Activated CD8-positive, alpha-beta memory T cell treated with anti-CD3 and anti-CD28 coated beads, Interleukin-2, amount 50 U/mL, for 48 hours (primary cell): ENCODE results near the gene ZKSCAN3.
"Not testable (repeated sequence)": the region's sequence is repeated elsewhere in the genome, so short reads cannot be mapped to it uniquely, and the experiment has no call there.

Experiments
- DNase-seq: peaks from one replicate; pipeline ENCODE4 v3.0.0-alpha.2; 2020

ZKSCAN3 gene

DNA sequence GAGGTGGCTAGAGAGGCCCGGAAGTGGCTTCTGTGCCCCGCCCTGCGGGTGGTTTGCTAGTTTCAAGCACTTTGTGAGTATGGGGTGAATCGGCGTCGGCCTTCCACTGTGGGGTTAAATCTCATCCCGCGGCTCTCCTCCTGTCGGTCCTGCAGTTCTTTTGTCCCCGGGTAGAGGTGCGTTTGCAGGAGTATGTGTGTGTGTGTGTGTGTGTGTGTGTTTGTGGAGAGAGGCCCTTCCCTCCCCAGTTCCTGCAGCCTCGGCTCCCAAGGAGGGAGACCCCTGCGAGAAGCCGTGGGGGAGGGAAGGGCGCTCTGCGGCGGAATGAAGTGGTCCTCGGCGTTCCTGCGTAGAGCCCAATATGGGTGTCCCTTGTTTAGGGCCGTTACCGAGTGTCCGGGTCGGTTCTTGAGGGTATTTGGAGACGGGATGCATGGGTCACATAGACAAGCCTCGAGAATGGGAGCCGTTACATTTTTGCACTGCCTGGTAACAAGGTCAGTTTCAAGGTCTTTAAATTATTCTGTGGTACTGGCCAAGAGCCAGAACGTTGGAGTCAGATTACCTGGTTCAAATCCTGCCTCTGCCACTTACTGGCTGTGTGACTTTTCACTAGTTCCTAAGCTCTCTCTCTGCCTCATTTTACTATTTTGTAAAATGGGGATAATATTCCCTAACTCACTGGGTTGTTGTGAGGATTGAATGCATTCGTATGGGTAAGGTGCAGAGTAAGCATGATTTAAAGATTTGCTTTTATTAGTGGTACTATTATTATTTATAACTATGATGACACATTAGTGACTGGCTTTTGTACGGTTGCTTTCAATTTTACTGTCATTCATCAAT, at the start of gene ZKSCAN3:
ZKSCAN3 (plus strand) TSS at position 56 of the 846 bp plus-strand sequence. CDS start 9,640 bp downstream, outside the sequence.
- peak; percentile 89 for DNase-seq

GRCh38 chr6:28303570-28303969, 46.2 kb upstream of the ZKSCAN3 start:
- DNase-seq = no peak

- DNase-seq = not testable (repeated sequence)
Observed at GRCh38 chr6:28306363-28306762, 43.4 kb upstream of the ZKSCAN3 start.

- DNase-seq = no peak
Observed at GRCh38 chr6:28311139-28311823, 38.5 kb upstream of the ZKSCAN3 start.

GRCh38 chr6:28312939-28313338, 36.8 kb upstream of the ZKSCAN3 start:
- no peak for DNase-seq

- no peak for DNase-seq
Observed at GRCh38 chr6:28315628-28316027, 34.1 kb upstream of the ZKSCAN3 start.

- not testable (repeated sequence) for DNase-seq
Observed at GRCh38 chr6:28317866-28318265, 31.9 kb upstream of the ZKSCAN3 start.

GRCh38 chr6:28322661-28323060, 27.1 kb upstream of the ZKSCAN3 start:
- no peak for DNase-seq

- no peak for DNase-seq
Observed at GRCh38 chr6:28323813-28324424, 25.8 kb upstream of the ZKSCAN3 start.

DNA sequence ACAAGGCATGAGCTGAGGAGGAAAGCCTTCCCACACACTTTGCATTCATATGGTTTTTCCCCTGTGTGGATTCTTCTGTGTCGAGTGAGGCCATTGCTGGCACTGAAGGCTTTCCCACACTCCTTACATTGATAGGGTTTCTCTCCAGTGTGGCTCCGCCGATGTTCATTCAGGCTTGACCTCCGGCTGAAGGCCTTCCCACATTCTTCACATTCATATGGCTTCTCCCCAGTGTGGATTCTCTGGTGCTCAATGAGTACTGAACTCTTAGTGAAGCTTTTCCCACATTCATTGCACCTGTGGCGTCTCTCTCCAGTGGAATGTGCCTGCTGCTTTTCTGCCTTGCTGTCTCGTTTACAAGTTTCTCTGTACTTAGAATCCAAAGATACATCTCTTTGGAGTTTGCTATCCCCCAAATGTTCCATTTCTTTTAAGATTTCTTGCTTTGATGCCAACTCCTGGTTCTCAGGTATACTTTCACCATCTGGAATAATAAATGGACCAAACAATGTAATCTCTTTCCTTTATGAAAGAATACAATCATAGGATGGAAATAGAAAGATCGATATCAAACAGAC, 23.3 kb upstream of the ZKSCAN3 start:
- DNase-seq = no peak

DNA sequence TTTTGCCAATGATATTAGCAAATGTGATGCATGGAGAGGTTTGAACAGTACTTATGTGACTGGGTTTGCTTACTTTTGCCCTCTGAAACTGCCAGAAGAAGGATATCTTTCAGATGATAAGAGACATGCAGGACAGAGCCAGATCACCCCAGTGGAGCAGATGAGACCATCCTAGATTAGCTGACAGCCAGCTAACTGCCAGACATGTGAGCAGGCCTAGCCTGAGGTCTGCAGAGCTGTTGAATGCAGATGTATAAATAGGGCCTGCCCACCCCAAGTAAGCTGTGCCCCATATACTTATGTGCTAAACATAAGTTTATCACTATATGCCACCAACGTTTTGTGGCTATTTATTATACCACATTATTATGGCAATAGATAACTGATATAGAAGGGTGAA, 19.7 kb upstream of the ZKSCAN3 start:
- DNase-seq = no peak

GRCh38 chr6:28333047-28333446, 16.7 kb upstream of the ZKSCAN3 start:
- no peak for DNase-seq

- DNase-seq = no peak
Observed at GRCh38 chr6:28333599-28334018, 16.1 kb upstream of the ZKSCAN3 start.

GRCh38 chr6:28334286-28335039, 15.3 kb upstream of the ZKSCAN3 start:
- DNase-seq = no peak

GRCh38 chr6:28335040-28335563, 14.6 kb upstream of the ZKSCAN3 start:
- no peak for DNase-seq

GRCh38 chr6:28335564-28336283, 14.0 kb upstream of the ZKSCAN3 start, which contains the start of gene ZSCAN31:
ZSCAN31 (minus strand) TSS chr6:28336148; CDS start chr6:28329683, 6,465 bp downstream.
- DNase-seq = peak; percentile 83

- DNase-seq = no peak
Observed at GRCh38 chr6:28336284-28337120, 13.2 kb upstream of the ZKSCAN3 start.

DNA sequence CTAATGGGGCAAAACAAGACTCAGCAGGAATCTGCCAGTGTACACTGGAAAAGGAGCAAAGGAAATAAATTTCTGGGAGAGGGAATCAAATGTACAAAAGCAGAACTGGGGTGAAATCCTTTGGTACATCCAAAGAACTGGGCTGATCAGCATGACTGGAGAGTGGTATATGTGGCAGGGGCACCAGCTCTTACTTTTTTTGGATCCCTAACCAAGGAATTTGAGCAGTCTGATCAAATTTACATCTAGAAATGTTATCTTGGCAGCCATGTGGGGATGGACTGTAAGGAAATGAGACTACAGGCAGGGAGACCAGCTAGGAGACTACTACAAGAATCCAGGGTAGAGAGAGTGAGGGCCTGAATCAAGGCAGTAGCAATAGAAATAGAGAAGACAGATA, 12.6 kb upstream of the ZKSCAN3 start:
- no peak for DNase-seq

GRCh38 chr6:28340310-28341095, 9.2 kb upstream of the ZKSCAN3 start:
- no peak for DNase-seq
